ENCODE data around the gene MTG1. TPM values are rescaled to one million over a fixed set of nuclear protein-coding genes. Genes with fewer than 3 reads are reported as not detected.

Gene MTG1
- total and polyA plus RNA-seq, 3 experiments from 2014 or later: 38.5 to 54.6 (median 53.9) TPM

- H3K4me3 ChIP-seq (ENCODE audit: low read length): no peak overlapping the region
- no peak for DNase-seq
- Mint-ChIP-seq H3K4me3 (peak overlapping the region; percentile 24 to 89 (median 60)), H3K4me1 (peaks cover 9 to 37% (median 13%) of the 10 kb centered on the region in 3 donors), H3K27ac (peak overlapping the region in 1 of 8 donors; percentile 43), H3K9me3 (no peaks in the 10 kb centered on the region), H3K36me3 (peaks cover 0 to 3% (median 0%) of the 10 kb centered on the region in 3 donors), H3K27me3 (peaks cover 0 to 1% of the 10 kb centered on the region in 2 donors)
- ChIA-PET POLR2A (interaction anchor here (1.0 to 2.4 kb wide), 3 partner anchors 12 to 41 kb away, joined by 3 to 10 read pairs (median 10); partner anchors contain the start of gene CALY), CTCF (interaction anchor here (0.9 to 1.7 kb wide), 3 partner anchors 14 to 31 kb away, joined by 3 to 4 read pairs (median 3); no protein-coding TSS in a partner anchor)
- H3K4me1 ChIP-seq (ENCODE audit: insufficient read depth, low read length): peaks cover 8% of the 10 kb centered on the region
- no peaks in the 10 kb centered on the region for H3K27me3 ChIP-seq (ENCODE audit: insufficient read depth, low read length, poor library complexity, severe bottlenecking)
- H3K9me3 ChIP-seq (ENCODE audit: low read length): no peaks in the 10 kb centered on the region
- no peaks in the 10 kb centered on the region for H3K36me3 ChIP-seq (ENCODE audit: insufficient read depth, low read length)
- H3K27ac ChIP-seq (ENCODE audit: low read depth, low read length): no peak overlapping the region
These were observed 16.7 kb upstream of the MTG1 start for GRCh38 chr10:133377025-133377817.

GRCh38 chr10:133377818-133378250 is 16.1 kb upstream of the MTG1 start:
- peak overlapping the region in 3 of 8 donors; percentile 26 to 83 (median 37) for H3K27ac Mint-ChIP-seq
- H3K4me3 Mint-ChIP-seq: peak overlapping the region; percentile 86 to 92 (median 87)
- Histone ChIP-seq H3K4me1 (ENCODE audit: insufficient read depth, low read length) (peaks cover 6% of the 10 kb centered on the region), H3K27ac (ENCODE audit: low read depth, low read length) (no peak overlapping the region), H3K27me3 (ENCODE audit: insufficient read depth, low read length, poor library complexity, severe bottlenecking) (no peaks in the 10 kb centered on the region), H3K9me3 (ENCODE audit: low read length) (no peaks in the 10 kb centered on the region), H3K4me3 (ENCODE audit: low read length) (peak overlapping the region; percentile 78), H3K36me3 (ENCODE audit: insufficient read depth, low read length) (no peaks in the 10 kb centered on the region)
- CTCF ChIA-PET: interaction anchor here (0.9 to 1.7 kb wide), 3 partner anchors 13 to 31 kb away, joined by 3 to 4 read pairs (median 3); no protein-coding TSS in a partner anchor
- H3K9me3 Mint-ChIP-seq: no peaks in the 10 kb centered on the region
- peaks cover 9 to 37% (median 13%) of the 10 kb centered on the region in 3 donors for H3K4me1 Mint-ChIP-seq
- peaks cover 0 to 1% of the 10 kb centered on the region in 2 donors for H3K27me3 Mint-ChIP-seq
- H3K36me3 Mint-ChIP-seq: peaks cover 0 to 4% (median 0%) of the 10 kb centered on the region in 3 donors
- POLR2A ChIA-PET: interaction anchor here (1.0 to 2.4 kb wide), 5 partner anchors 10 to 42 kb away, joined by 3 to 10 read pairs (median 5); partner anchors contain the start of gene CALY
- no peak for DNase-seq

- POLR2A ChIA-PET: interaction anchor here (1.0 to 2.4 kb wide), 5 partner anchors 9 to 42 kb away, joined by 3 to 10 read pairs (median 5); partner anchors contain the start of gene CALY
- peaks cover 0 to 1% of the 10 kb centered on the region in 2 donors for H3K27me3 Mint-ChIP-seq
- peak; percentile 44 to 75 (median 55) for DNase-seq
- Histone ChIP-seq H3K4me1 (ENCODE audit: insufficient read depth, low read length) (peaks cover 6% of the 10 kb centered on the region), H3K36me3 (ENCODE audit: insufficient read depth, low read length) (no peaks in the 10 kb centered on the region), H3K4me3 (ENCODE audit: low read length) (peak overlapping the region; percentile 78), H3K9me3 (ENCODE audit: low read length) (no peaks in the 10 kb centered on the region), H3K27ac (ENCODE audit: low read depth, low read length) (peak overlapping the region; percentile 59), H3K27me3 (ENCODE audit: insufficient read depth, low read length, poor library complexity, severe bottlenecking) (no peaks in the 10 kb centered on the region)
- H3K9me3 Mint-ChIP-seq: no peaks in the 10 kb centered on the region
- peak overlapping the region in 5 of 8 donors; percentile 22 to 83 (median 64) for H3K27ac Mint-ChIP-seq
- peaks cover 0 to 5% (median 0%) of the 10 kb centered on the region in 3 donors for H3K36me3 Mint-ChIP-seq
- H3K4me3 Mint-ChIP-seq: peak overlapping the region; percentile 86 to 92 (median 87)
- CTCF ChIA-PET: interaction anchor here (0.9 to 1.7 kb wide), 3 partner anchors 12 to 30 kb away, joined by 3 to 4 read pairs (median 3); no protein-coding TSS in a partner anchor
- H3K4me1 Mint-ChIP-seq: peaks cover 7 to 37% (median 13%) of the 10 kb centered on the region in 3 donors
These were observed 15.5 kb upstream of the MTG1 start for GRCh38 chr10:133378251-133379096.

GRCh38 chr10:133379152-133379800 is 14.7 kb upstream of the MTG1 start, which contains the start of gene PAOX:
Gene PAOX (plus strand): TSS chr10:133379262. CDS start chr10:133379317, 55 bp downstream.
- Mint-ChIP-seq H3K27me3 (peaks cover 0 to 1% of the 10 kb centered on the region in 2 donors), H3K27ac (peak within 1 kb of the TSS in 5 of 8 donors; percentile 22 to 83 (median 64)), H3K9me3 (no peaks in the 10 kb centered on the region), H3K36me3 (peaks cover 0 to 7% (median 0%) of the 10 kb centered on the region in 3 donors), H3K4me1 (peaks cover 5 to 34% (median 8%) of the 10 kb centered on the region in 3 donors), H3K4me3 (peak within 1 kb of the TSS; percentile 86 to 92 (median 87))
- ChIA-PET CTCF (no interaction called here), POLR2A (interaction anchor here (1.2 to 2.4 kb wide), 3 partner anchors 11 to 43 kb away, joined by 4 to 10 read pairs (median 10); partner anchors contain the start of gene CALY)
- peak within 1 kb of the TSS; percentile 59 for H3K27ac ChIP-seq (ENCODE audit: low read depth, low read length)
- H3K9me3 ChIP-seq (ENCODE audit: low read length): no peaks in the 10 kb centered on the region
- H3K4me1 ChIP-seq (ENCODE audit: insufficient read depth, low read length): peaks cover 6% of the 10 kb centered on the region
- H3K27me3 ChIP-seq (ENCODE audit: insufficient read depth, low read length, poor library complexity, severe bottlenecking): no peaks in the 10 kb centered on the region
- no peaks in the 10 kb centered on the region for H3K36me3 ChIP-seq (ENCODE audit: insufficient read depth, low read length)
- peak within 1 kb of the TSS; percentile 78 for H3K4me3 ChIP-seq (ENCODE audit: low read length)
- DNase-seq: peak; percentile 48 to 72 (median 57)

GRCh38 chr10:133379801-133380666 is 13.9 kb upstream of the MTG1 start:
- Histone ChIP-seq H3K27me3 (ENCODE audit: insufficient read depth, low read length, poor library complexity, severe bottlenecking) (no peaks in the 10 kb centered on the region), H3K36me3 (ENCODE audit: insufficient read depth, low read length) (no peaks in the 10 kb centered on the region), H3K4me1 (ENCODE audit: insufficient read depth, low read length) (peaks cover 6% of the 10 kb centered on the region), H3K9me3 (ENCODE audit: low read length) (no peaks in the 10 kb centered on the region), H3K27ac (ENCODE audit: low read depth, low read length) (no peak overlapping the region), H3K4me3 (ENCODE audit: low read length) (peak overlapping the region; percentile 32)
- peak overlapping the region; percentile 62 to 89 (median 70) for H3K4me3 Mint-ChIP-seq
- CTCF ChIA-PET: interaction anchor here (1.2 kb wide), 1 partner anchor 9 kb away, joined by 3 read pairs; no protein-coding TSS in a partner anchor
- POLR2A ChIA-PET: no interaction called here
- DNase-seq: no peak
- H3K27me3 Mint-ChIP-seq: no peaks in the 10 kb centered on the region
- peak overlapping the region in 4 of 8 donors; percentile 26 to 90 (median 80) for H3K27ac Mint-ChIP-seq
- H3K4me1 Mint-ChIP-seq: peaks cover 4 to 29% (median 8%) of the 10 kb centered on the region in 3 donors
- H3K9me3 Mint-ChIP-seq: no peaks in the 10 kb centered on the region
- H3K36me3 Mint-ChIP-seq: peaks cover 0 to 12% (median 0%) of the 10 kb centered on the region in 3 donors

GRCh38 chr10:133381036-133381435 is 12.9 kb upstream of the MTG1 start:
- Histone ChIP-seq H3K4me3 (ENCODE audit: low read length) (no peak overlapping the region), H3K27ac (ENCODE audit: low read depth, low read length) (no peak overlapping the region), H3K36me3 (ENCODE audit: insufficient read depth, low read length) (no peaks in the 10 kb centered on the region), H3K4me1 (ENCODE audit: insufficient read depth, low read length) (peaks cover 6% of the 10 kb centered on the region), H3K9me3 (ENCODE audit: low read length) (no peaks in the 10 kb centered on the region), H3K27me3 (ENCODE audit: insufficient read depth, low read length, poor library complexity, severe bottlenecking) (no peaks in the 10 kb centered on the region)
- DNase-seq: no peak
- POLR2A ChIA-PET: no interaction called here
- H3K27me3 Mint-ChIP-seq: no peaks in the 10 kb centered on the region
- H3K4me3 Mint-ChIP-seq: peak overlapping the region in 5 of 7 donors; percentile 38 to 84 (median 68)
- peak overlapping the region in 1 of 8 donors; percentile 50 for H3K27ac Mint-ChIP-seq
- no peaks in the 10 kb centered on the region for H3K9me3 Mint-ChIP-seq
- CTCF ChIA-PET: interaction anchor here (1.2 to 1.6 kb wide), 2 partner anchors 8 to 51 kb away, joined by 3 to 4 read pairs; no protein-coding TSS in a partner anchor
- H3K4me1 Mint-ChIP-seq: peaks cover 4 to 29% (median 8%) of the 10 kb centered on the region in 3 donors
- peaks cover 0 to 12% (median 0%) of the 10 kb centered on the region in 3 donors for H3K36me3 Mint-ChIP-seq
